ENCODE results near the gene HPN.

DNA sequence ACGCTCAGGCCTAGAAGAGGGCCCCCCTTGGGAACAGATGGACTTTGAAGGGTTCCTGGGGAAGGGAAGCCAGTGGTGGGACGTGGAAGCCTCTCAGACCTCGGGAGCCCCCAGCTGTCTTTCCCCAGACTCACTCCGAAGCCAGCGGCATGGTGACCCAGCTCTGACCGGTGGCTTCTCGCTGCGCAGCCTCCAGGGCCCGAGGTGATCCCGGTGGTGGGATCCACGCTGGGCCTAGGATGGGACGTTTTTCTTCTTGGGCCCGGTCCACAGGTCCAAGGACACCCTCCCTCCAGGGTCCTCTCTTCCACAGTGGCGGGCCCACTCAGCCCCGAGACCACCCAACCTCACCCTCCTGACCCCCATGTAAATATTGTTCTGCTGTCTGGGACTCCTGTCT, 24.6 kb downstream of the HPN start:
- TF ChIP-seq, protein P1, sequence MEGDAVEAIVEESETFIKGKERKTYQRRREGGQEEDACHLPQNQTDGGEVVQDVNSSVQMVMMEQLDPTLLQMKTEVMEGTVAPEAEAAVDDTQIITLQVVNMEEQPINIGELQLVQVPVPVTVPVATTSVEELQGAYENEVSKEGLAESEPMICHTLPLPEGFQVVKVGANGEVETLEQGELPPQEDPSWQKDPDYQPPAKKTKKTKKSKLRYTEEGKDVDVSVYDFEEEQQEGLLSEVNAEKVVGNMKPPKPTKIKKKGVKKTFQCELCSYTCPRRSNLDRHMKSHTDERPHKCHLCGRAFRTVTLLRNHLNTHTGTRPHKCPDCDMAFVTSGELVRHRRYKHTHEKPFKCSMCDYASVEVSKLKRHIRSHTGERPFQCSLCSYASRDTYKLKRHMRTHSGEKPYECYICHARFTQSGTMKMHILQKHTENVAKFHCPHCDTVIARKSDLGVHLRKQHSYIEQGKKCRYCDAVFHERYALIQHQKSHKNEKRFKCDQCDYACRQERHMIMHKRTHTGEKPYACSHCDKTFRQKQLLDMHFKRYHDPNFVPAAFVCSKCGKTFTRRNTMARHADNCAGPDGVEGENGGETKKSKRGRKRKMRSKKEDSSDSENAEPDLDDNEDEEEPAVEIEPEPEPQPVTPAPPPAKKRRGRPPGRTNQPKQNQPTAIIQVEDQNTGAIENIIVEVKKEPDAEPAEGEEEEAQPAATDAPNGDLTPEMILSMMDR (IDR thresholded peaks at IDR 0.05): no peak
- TF ChIP-seq ZFX (IDR thresholded peaks at IDR 0.05; ENCODE audit: borderline replicate concordance): no peak

All from 22Rv1 (cell line).